ENCODE measurements around the gene CFAP54.

The CFAP54 gene

DNA sequence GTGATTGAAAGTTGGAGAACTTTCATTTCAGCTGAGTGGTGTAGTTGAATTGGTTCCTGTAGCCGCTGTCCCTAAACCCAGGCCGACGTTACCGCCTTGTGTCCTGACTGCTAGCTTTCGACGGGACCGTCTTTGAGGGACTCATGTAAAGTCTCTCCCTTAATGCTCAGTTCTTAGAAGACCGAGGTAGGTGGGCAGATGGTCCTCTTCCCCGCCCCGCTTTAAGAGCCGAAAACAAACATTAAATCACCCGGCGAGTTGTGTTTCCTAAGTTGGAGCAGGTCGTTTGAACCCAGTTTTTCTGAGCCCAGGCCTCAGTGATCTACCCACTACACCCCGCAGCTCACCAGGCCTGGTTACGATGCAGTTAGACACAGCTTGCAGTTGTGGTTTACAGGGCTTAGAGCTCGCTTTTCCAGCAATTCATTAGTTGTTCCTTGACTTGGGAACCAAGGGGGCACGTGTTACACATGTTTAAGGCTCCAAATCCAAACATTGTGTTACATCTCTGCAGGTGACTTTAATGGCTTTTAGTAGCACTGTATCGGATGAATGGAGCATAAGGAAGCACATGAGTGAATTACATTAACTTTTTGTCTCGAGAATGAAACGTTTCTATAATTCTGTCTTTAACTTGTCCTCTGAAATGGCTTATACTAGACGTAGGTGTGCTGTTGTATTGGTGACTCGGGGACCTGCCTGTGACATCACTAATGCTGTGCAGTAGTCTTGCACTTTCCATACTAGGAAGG, 418.5 kb downstream of the CFAP54 start:
- H2BK120ac ChIP-seq (ENCODE audit: low read depth, low read length) = no peak overlapping the region
- H2BK15ac ChIP-seq (replicated peaks; ENCODE audit: low read depth) = no peak overlapping the region
- peak overlapping the region; percentile 62 for H3K4me2 ChIP-seq (ENCODE audit: low read length)
- peaks cover 4% of the 10 kb centered on the region for H3K79me2 ChIP-seq (ENCODE audit: control insufficient read depth, insufficient read depth, low read length)
- H3K4me1 ChIP-seq (ENCODE audit: control insufficient read depth, low read depth, low read length) = peaks cover 2% of the 10 kb centered on the region
- H3K4ac ChIP-seq (ENCODE audit: low read depth, low read length) = peak overlapping the region; percentile 41
- peak overlapping the region; percentile 77 for H3K18ac ChIP-seq (ENCODE audit: low read length)
- peak overlapping the region; percentile 90 for H3K4me3 ChIP-seq (ENCODE audit: low read length)
- DNase-seq = peak; percentile 70
- peak overlapping the region; percentile 79 for H3K27ac ChIP-seq (ENCODE audit: low read depth, low read length)
- H2BK5ac ChIP-seq (ENCODE audit: low read length) = no peak overlapping the region
- peaks cover 1% of the 10 kb centered on the region for H3K79me1 ChIP-seq (ENCODE audit: low read length)
- peak overlapping the region; percentile 93 for H3K56ac ChIP-seq (ENCODE audit: low read length)
- H2AK5ac ChIP-seq (ENCODE audit: low read length) = no peak overlapping the region
- H4K5ac ChIP-seq (ENCODE audit: low read length) = no peak overlapping the region
- no peak overlapping the region for H3K23ac ChIP-seq (ENCODE audit: low read length)
- no peak overlapping the region for H4K8ac ChIP-seq (ENCODE audit: low read depth, low read length)
- H3K27me3 ChIP-seq (ENCODE audit: insufficient read depth, low read length, poor library complexity) = no peaks in the 10 kb centered on the region
- no peaks in the 10 kb centered on the region for H3K36me3 ChIP-seq (ENCODE audit: control insufficient read depth, insufficient read depth, low read length)
- no CpG with 5 or more reads among the region's 23 CpGs for WGBS (ENCODE audit: extremely low coverage, insufficient coverage, low lambda C conversion rate)
- H3K9ac ChIP-seq (ENCODE audit: low read length) = peak overlapping the region; percentile 96

DNA sequence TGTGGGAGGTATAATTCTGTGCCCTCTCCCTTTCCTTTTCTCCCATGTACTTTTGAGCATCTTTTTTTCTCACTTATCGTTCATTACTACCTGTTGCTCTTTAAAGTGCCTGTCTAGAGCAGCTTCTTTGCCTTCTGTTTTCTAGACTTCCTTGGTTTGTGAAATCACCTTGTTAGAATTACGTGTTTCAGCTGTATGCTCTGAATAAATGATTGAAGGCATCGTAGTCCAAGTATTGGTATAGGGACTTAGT, 419.0 kb downstream of the CFAP54 start:
- Histone ChIP-seq H3K79me1 (ENCODE audit: low read length) (peaks cover 1% of the 10 kb centered on the region), H3K4me2 (ENCODE audit: low read length) (peak overlapping the region; percentile 62), H3K9ac (ENCODE audit: low read length) (peak overlapping the region; percentile 96), H4K5ac (ENCODE audit: low read length) (no peak overlapping the region), H3K4ac (ENCODE audit: low read depth, low read length) (no peak overlapping the region), H3K23ac (ENCODE audit: low read length) (no peak overlapping the region), H3K27ac (ENCODE audit: low read depth, low read length) (no peak overlapping the region), H2AK5ac (ENCODE audit: low read length) (no peak overlapping the region), H2BK5ac (ENCODE audit: low read length) (no peak overlapping the region), H2BK120ac (ENCODE audit: low read depth, low read length) (no peak overlapping the region), H3K4me3 (ENCODE audit: low read length) (no peak overlapping the region), H3K36me3 (ENCODE audit: control insufficient read depth, insufficient read depth, low read length) (no peaks in the 10 kb centered on the region), H3K18ac (ENCODE audit: low read length) (no peak overlapping the region), H3K27me3 (ENCODE audit: insufficient read depth, low read length, poor library complexity) (no peaks in the 10 kb centered on the region), H2BK15ac (replicated peaks; ENCODE audit: low read depth) (no peak overlapping the region), H3K79me2 (ENCODE audit: control insufficient read depth, insufficient read depth, low read length) (peaks cover 4% of the 10 kb centered on the region), H3K4me1 (ENCODE audit: control insufficient read depth, low read depth, low read length) (peaks cover 2% of the 10 kb centered on the region), H4K8ac (ENCODE audit: low read depth, low read length) (no peak overlapping the region), H3K56ac (ENCODE audit: low read length) (peak overlapping the region; percentile 93)
- no CpG with 5 or more reads among the region's 3 CpGs for WGBS (ENCODE audit: extremely low coverage, insufficient coverage, low lambda C conversion rate)
- DNase-seq = no peak

DNA sequence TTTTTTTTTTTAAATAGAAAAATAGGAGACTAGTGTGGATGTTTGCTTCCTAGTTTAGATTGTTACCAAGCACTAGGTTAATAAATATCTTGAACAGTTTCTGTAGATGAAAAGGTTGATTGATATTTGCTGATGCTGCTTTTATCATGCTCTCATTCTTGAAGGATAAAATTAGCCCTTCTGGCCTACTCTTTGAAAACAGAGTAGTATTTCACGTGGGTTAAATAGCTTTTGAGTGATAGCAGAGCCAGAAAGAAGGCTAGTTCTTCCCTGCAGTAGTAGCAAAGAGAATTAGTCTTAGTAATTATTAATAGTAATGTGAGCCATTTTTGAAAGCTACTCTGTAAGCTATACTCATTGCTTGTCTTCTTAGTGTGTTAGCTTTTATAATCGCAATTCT, 422.9 kb downstream of the CFAP54 start:
- H3K18ac ChIP-seq (ENCODE audit: low read length) = no peak overlapping the region
- H3K23ac ChIP-seq (ENCODE audit: low read length) = no peak overlapping the region
- H2AK5ac ChIP-seq (ENCODE audit: low read length) = no peak overlapping the region
- peaks cover 4% of the 10 kb centered on the region for H3K79me2 ChIP-seq (ENCODE audit: control insufficient read depth, insufficient read depth, low read length)
- H3K27ac ChIP-seq (ENCODE audit: low read depth, low read length) = no peak overlapping the region
- no peaks in the 10 kb centered on the region for H3K27me3 ChIP-seq (ENCODE audit: insufficient read depth, low read length, poor library complexity)
- H2BK120ac ChIP-seq (ENCODE audit: low read depth, low read length) = no peak overlapping the region
- H3K4me3 ChIP-seq (ENCODE audit: low read length) = no peak overlapping the region
- H3K4ac ChIP-seq (ENCODE audit: low read depth, low read length) = no peak overlapping the region
- H3K4me1 ChIP-seq (ENCODE audit: control insufficient read depth, low read depth, low read length) = peaks cover 2% of the 10 kb centered on the region
- H2BK15ac ChIP-seq (replicated peaks; ENCODE audit: low read depth) = no peak overlapping the region
- no peak overlapping the region for H4K8ac ChIP-seq (ENCODE audit: low read depth, low read length)
- peaks cover 8% of the 10 kb centered on the region for H3K79me1 ChIP-seq (ENCODE audit: low read length)
- H3K9ac ChIP-seq (ENCODE audit: low read length) = no peak overlapping the region
- WGBS (ENCODE audit: extremely low coverage, insufficient coverage, low lambda C conversion rate) = no CpG with 5 or more reads among the region's 2 CpGs
- no peak overlapping the region for H2BK5ac ChIP-seq (ENCODE audit: low read length)
- no peak overlapping the region for H4K5ac ChIP-seq (ENCODE audit: low read length)
- no peak overlapping the region for H3K56ac ChIP-seq (ENCODE audit: low read length)
- no peak for DNase-seq
- no peak overlapping the region for H3K4me2 ChIP-seq (ENCODE audit: low read length)
- H3K36me3 ChIP-seq (ENCODE audit: control insufficient read depth, insufficient read depth, low read length) = no peaks in the 10 kb centered on the region

DNA sequence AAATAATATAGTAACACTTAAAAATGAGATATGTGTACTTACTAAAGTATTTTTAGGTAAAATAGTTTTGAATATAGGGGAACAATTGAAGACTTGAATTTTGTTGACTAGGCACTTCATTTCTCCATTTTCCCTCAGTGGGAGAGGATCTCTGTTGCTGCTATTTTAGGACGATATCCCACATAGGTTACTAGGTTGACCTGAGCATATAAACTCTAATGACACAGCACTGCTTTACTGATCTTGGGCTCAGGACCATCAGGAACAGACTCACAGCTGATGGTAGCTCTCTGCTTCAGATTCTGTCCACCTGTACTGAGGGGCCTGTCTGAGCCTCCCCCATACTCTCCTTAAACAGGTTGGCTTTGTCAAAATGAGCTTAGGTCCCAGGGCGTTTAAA, 423.6 kb downstream of the CFAP54 start:
- no peak overlapping the region for H4K5ac ChIP-seq (ENCODE audit: low read length)
- H2BK5ac ChIP-seq (ENCODE audit: low read length) = no peak overlapping the region
- no peak overlapping the region for H3K4me2 ChIP-seq (ENCODE audit: low read length)
- no CpG with 5 or more reads among the region's 2 CpGs for WGBS (ENCODE audit: extremely low coverage, insufficient coverage, low lambda C conversion rate)
- no peak overlapping the region for H3K9ac ChIP-seq (ENCODE audit: low read length)
- no peaks in the 10 kb centered on the region for H3K36me3 ChIP-seq (ENCODE audit: control insufficient read depth, insufficient read depth, low read length)
- H4K8ac ChIP-seq (ENCODE audit: low read depth, low read length) = no peak overlapping the region
- no peaks in the 10 kb centered on the region for H3K27me3 ChIP-seq (ENCODE audit: insufficient read depth, low read length, poor library complexity)
- no peak overlapping the region for H3K27ac ChIP-seq (ENCODE audit: low read depth, low read length)
- no peak overlapping the region for H2AK5ac ChIP-seq (ENCODE audit: low read length)
- H3K18ac ChIP-seq (ENCODE audit: low read length) = no peak overlapping the region
- H2BK120ac ChIP-seq (ENCODE audit: low read depth, low read length) = no peak overlapping the region
- H3K56ac ChIP-seq (ENCODE audit: low read length) = no peak overlapping the region
- peaks cover 7% of the 10 kb centered on the region for H3K79me1 ChIP-seq (ENCODE audit: low read length)
- no peak overlapping the region for H3K4ac ChIP-seq (ENCODE audit: low read depth, low read length)
- H3K23ac ChIP-seq (ENCODE audit: low read length) = no peak overlapping the region
- H2BK15ac ChIP-seq (replicated peaks; ENCODE audit: low read depth) = no peak overlapping the region
- DNase-seq = no peak
- H3K4me1 ChIP-seq (ENCODE audit: control insufficient read depth, low read depth, low read length) = peaks cover 2% of the 10 kb centered on the region
- H3K79me2 ChIP-seq (ENCODE audit: control insufficient read depth, insufficient read depth, low read length) = peaks cover 4% of the 10 kb centered on the region
- no peak overlapping the region for H3K4me3 ChIP-seq (ENCODE audit: low read length)

DNA sequence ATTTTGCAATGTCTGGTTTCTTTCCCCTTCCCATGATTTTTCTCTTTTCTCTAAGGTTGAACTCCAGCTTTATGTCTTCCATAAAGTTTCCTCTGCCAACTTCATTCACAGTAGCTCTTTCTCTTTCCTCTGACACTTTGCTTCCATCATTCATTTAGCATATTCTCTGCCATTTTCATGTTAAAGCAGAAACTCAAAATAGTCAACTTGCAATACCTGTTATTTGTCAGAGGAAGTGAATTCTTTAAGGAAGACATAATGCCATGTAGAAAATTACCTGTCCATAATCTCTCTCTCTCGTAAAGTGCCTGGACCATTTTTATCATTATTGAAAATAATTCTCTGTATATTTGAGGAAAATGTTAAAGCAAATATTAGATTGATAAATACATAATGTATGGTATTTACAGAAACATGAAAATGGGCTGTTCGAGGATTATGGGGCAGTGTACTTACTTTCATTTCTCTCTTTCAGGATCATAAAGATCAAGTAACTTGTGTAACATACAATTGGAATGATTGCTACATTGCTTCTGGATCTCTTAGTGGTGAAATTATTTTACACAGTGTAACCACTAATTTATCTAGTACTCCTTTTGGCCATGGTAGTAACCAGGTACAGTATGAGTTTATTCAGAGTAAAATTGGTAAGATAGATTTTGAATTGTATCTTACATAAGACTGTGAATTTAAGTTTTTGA, 430.3 kb downstream of the CFAP54 start:
- Histone ChIP-seq H3K23ac (ENCODE audit: low read length) (no peak overlapping the region), H4K5ac (ENCODE audit: low read length) (no peak overlapping the region), H3K56ac (ENCODE audit: low read length) (no peak overlapping the region), H4K8ac (ENCODE audit: low read depth, low read length) (no peak overlapping the region), H3K4me1 (ENCODE audit: control insufficient read depth, low read depth, low read length) (no peaks in the 10 kb centered on the region), H3K18ac (ENCODE audit: low read length) (no peak overlapping the region), H3K4me3 (ENCODE audit: low read length) (no peak overlapping the region), H2BK120ac (ENCODE audit: low read depth, low read length) (no peak overlapping the region), H3K4ac (ENCODE audit: low read depth, low read length) (no peak overlapping the region), H3K36me3 (ENCODE audit: control insufficient read depth, insufficient read depth, low read length) (no peaks in the 10 kb centered on the region), H3K9ac (ENCODE audit: low read length) (no peak overlapping the region), H3K4me2 (ENCODE audit: low read length) (no peak overlapping the region), H2BK15ac (replicated peaks; ENCODE audit: low read depth) (no peak overlapping the region), H3K79me1 (ENCODE audit: low read length) (peaks cover 7% of the 10 kb centered on the region), H2AK5ac (ENCODE audit: low read length) (no peak overlapping the region), H2BK5ac (ENCODE audit: low read length) (no peak overlapping the region), H3K27ac (ENCODE audit: low read depth, low read length) (no peak overlapping the region), H3K27me3 (ENCODE audit: insufficient read depth, low read length, poor library complexity) (no peaks in the 10 kb centered on the region), H3K79me2 (ENCODE audit: control insufficient read depth, insufficient read depth, low read length) (no peaks in the 10 kb centered on the region)
- no peak for DNase-seq
- no CpG with 5 or more reads among the region's 2 CpGs for whole genome bisulfite sequencing (ENCODE audit: extremely low coverage, insufficient coverage, low lambda C conversion rate)

All from mesendoderm (in vitro differentiated cells).